ENCODE data around the gene ESAM. TPM values are rescaled to one million over a fixed set of nuclear protein-coding genes. Genes with fewer than 3 reads are reported as not detected.
"Not testable (repeated sequence)": the region's sequence is repeated elsewhere in the genome, so short reads cannot be mapped to it uniquely, and the experiment has no call there.

The ESAM gene
- total RNA-seq, 4 donors from 2014 or later, result 18.7 to 91.6 (median 47.7) TPM

DNA sequence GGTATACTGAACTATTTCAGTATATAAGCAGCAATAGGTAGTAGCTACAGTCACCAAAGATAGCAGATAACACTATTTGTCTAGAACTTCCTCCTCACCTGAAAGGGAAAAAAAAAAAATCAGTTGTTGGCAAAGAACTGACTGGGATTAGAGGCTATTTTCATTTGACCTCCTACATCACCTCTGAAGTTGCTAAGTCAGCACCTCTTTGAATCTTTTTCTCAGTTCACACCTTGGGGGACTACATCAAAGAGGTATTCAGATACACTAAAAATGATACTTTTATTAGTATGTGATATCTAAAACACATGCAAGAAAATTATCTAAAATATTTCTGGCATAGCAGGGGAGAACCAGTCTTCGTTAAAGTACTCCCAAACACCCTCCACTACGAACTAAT is 22.0 kb upstream of the ESAM start:
- no peaks in the 10 kb centered on the region for H3K36me3 ChIP-seq
- H3K9me3 ChIP-seq, result no peaks in the 10 kb centered on the region
- H3K4me1 ChIP-seq, result no peaks in the 10 kb centered on the region
- H3K27me3 ChIP-seq, result no peaks in the 10 kb centered on the region
- TF ChIP-seq, protein P1, sequence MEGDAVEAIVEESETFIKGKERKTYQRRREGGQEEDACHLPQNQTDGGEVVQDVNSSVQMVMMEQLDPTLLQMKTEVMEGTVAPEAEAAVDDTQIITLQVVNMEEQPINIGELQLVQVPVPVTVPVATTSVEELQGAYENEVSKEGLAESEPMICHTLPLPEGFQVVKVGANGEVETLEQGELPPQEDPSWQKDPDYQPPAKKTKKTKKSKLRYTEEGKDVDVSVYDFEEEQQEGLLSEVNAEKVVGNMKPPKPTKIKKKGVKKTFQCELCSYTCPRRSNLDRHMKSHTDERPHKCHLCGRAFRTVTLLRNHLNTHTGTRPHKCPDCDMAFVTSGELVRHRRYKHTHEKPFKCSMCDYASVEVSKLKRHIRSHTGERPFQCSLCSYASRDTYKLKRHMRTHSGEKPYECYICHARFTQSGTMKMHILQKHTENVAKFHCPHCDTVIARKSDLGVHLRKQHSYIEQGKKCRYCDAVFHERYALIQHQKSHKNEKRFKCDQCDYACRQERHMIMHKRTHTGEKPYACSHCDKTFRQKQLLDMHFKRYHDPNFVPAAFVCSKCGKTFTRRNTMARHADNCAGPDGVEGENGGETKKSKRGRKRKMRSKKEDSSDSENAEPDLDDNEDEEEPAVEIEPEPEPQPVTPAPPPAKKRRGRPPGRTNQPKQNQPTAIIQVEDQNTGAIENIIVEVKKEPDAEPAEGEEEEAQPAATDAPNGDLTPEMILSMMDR (IDR thresholded peaks at IDR 0.05), result no peak
- TF ChIP-seq POLR2A (IDR thresholded peaks at IDR 0.05), result no peak
- no peak overlapping the region for H3K4me3 ChIP-seq
- no peak overlapping the region for H3K27ac ChIP-seq
- intact Hi-C loops (cut with DNase I; ENCODE audit: low total_unique reads), result no loop called here
- DNase-seq, result no peak

DNA sequence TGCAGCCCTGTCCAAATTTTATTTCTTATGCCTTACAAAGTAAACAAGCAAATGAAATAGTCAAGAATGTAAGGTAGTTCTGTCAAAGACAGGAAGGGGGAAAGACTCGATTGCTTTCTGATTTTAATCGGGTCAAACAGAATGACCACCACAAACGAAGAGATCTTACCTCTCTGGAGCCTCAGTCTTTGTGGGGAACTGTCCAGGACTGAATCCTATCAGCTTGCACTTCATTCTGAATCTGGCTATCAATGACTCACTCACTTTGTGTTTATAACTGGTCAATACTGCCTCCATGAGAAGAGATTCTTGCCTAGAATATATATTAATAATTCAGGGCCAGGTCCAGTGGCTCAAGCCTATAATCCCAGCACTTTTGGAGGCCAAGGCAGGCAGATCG is 20.9 kb upstream of the ESAM start:
- Histone ChIP-seq H3K27me3 (no peaks in the 10 kb centered on the region), H3K4me3 (no peak overlapping the region), H3K36me3 (no peaks in the 10 kb centered on the region), H3K27ac (no peak overlapping the region), H3K4me1 (no peaks in the 10 kb centered on the region), H3K9me3 (no peaks in the 10 kb centered on the region)
- TF ChIP-seq, protein P1 (IDR thresholded peaks at IDR 0.05), result no peak
- no peak for TF ChIP-seq POLR2A (IDR thresholded peaks at IDR 0.05)
- no peak for DNase-seq
- intact Hi-C loops (cut with DNase I; ENCODE audit: low total_unique reads), result no loop called here

DNA sequence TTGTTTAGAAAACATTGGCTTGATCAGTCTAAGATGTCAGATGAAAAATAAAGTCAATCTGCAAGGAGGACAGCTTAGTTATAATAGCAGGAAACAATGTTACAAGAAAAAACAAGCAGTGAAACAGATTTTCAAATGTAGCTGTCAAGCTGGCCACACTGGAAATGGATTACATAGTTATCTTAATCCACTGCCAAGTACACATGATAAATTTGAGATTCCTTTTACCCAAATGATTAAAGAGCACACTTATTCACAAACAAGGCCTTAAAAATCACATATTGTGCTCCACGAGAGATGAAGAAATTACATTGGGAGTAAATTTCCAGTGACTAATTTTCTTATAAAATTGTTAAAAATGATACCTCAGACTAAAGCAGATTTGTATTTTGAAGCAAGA is 17.5 kb upstream of the ESAM start:
- Histone ChIP-seq H3K4me3 (no peak overlapping the region), H3K9me3 (no peaks in the 10 kb centered on the region), H3K27ac (no peak overlapping the region), H3K36me3 (no peaks in the 10 kb centered on the region), H3K4me1 (no peaks in the 10 kb centered on the region), H3K27me3 (no peaks in the 10 kb centered on the region)
- no peak for DNase-seq
- intact Hi-C loops (cut with DNase I; ENCODE audit: low total_unique reads), result no loop called here
- no peak for TF ChIP-seq POLR2A (IDR thresholded peaks at IDR 0.05)
- TF ChIP-seq, protein P1 (IDR thresholded peaks at IDR 0.05), result no peak

DNA sequence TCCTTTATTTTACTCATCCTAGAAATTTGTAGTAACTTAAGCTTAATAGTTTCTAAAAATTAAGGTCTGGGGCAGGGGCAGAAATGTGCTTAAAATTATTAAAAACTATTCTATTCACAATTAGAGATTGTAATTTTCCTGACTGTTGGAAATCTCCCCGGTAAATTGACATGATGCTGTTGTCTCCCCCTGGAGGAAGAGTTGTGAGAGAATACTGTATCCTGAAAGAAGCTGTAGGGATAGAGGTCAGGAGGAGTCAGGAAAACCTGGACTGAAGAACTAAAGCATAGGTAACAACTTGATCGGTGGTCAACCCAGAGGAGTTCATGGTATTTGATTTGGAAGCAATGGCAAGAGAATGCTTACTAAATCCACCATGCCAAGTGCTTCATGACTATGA is 16.2 kb upstream of the ESAM start:
- Histone ChIP-seq H3K4me3 (no peak overlapping the region), H3K27me3 (no peaks in the 10 kb centered on the region), H3K9me3 (no peaks in the 10 kb centered on the region), H3K4me1 (no peaks in the 10 kb centered on the region), H3K36me3 (no peaks in the 10 kb centered on the region), H3K27ac (no peak overlapping the region)
- intact Hi-C loops (cut with DNase I; ENCODE audit: low total_unique reads), result no loop called here
- no peak for DNase-seq
- TF ChIP-seq, protein P1 (IDR thresholded peaks at IDR 0.05), result no peak
- TF ChIP-seq POLR2A (IDR thresholded peaks at IDR 0.05), result no peak

DNA sequence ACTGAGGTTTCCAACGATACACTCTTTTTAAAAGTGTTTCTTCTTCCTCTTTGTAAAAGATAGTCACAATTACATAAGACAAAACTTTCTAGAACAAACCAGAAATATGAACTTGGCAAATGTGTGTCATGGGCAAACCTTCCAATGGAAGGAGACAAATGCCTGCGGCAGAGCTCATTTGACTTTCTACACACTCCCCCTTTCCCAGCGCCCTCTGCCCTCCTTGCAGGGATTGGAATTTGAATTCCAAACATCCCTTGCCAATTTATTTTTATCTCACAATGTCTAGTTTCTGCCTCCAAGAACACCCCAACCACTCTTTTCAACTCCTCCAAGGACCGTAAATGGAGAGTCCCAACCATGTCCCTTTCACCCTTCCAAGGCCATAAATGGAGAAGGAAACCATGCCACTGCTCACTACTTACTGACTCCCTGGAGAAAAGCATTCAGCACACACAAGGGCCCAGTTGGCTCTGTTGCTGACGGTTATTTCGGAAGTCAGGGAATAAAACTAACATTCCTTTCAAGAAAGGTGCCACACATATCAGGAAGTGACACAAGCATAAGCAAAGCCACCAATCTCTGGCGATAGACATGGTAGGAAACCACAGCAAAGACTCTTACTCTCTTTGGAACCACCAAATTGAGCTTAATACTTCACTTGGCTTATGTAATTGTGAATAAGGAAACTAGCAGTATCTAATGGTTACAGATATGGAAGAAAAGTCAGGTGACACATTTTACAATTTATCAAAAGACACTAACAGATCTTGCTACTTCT is 15.0 kb upstream of the ESAM start:
- no peak for DNase-seq
- Histone ChIP-seq H3K36me3 (no peaks in the 10 kb centered on the region), H3K9me3 (no peaks in the 10 kb centered on the region), H3K4me1 (no peaks in the 10 kb centered on the region), H3K27me3 (no peaks in the 10 kb centered on the region), H3K27ac (peak overlapping the region in 1 of 2 donors; percentile 28), H3K4me3 (no peak overlapping the region)
- intact Hi-C loops (cut with DNase I; ENCODE audit: low total_unique reads), result no loop called here
- TF ChIP-seq POLR2A (IDR thresholded peaks at IDR 0.05), result no peak
- TF ChIP-seq, protein P1 (IDR thresholded peaks at IDR 0.05), result no peak

DNA sequence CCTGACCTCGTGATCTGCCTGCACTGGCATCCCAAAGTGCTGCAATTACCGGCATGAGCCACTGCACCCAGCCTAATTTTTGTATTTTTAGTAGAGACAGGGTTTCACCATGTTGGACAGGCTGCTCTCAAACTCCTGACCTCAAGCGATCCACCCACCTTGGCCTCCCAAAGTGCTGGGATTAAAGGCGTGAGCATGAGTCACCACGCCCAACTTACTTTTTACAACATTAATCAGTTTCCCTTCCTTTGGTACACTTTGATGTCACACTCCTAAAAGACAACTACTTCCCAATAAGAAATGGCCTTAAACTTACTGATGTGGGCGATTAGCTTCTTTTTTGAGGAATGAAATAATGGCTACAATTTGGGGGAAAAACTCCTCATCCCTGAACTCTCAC is 8.9 kb upstream of the ESAM start:
- H3K4me1 ChIP-seq; H3K27me3 ChIP-seq; H3K36me3 ChIP-seq; H3K9me3 ChIP-seq; intact Hi-C loops (cut with DNase I; ENCODE audit: low total_unique reads); H3K27ac ChIP-seq; DNase-seq; H3K4me3 ChIP-seq: not testable (repeated sequence)
